ENCODE results near the gene WDR26.

WDR26 gene

GRCh38 chr1:224339442-224340033 is 95.1 kb downstream of the WDR26 start:
- H3K4me1 Mint-ChIP-seq (ENCODE audit: low read depth), result peaks cover 6% of the 10 kb centered on the region
- no peak overlapping the region for H3K27ac Mint-ChIP-seq
- no peak overlapping the region for H3K4me3 Mint-ChIP-seq
- H3K9me3 Mint-ChIP-seq, result peaks cover 26% of the 10 kb centered on the region
- H3K27me3 Mint-ChIP-seq, result peaks cover 12% of the 10 kb centered on the region
- intact Hi-C loops (cut with micrococcal nuclease), result loop anchor here (10.0 kb wide), 1 partner anchor 525 kb away; no protein-coding TSS in a partner anchor
- H3K36me3 Mint-ChIP-seq (ENCODE audit: low read depth), result peaks cover 6% of the 10 kb centered on the region

GRCh38 chr1:224338150-224338838 is 96.3 kb downstream of the WDR26 start:
- Mint-ChIP-seq H3K27ac (no peak overlapping the region), H3K9me3 (peaks cover 14% of the 10 kb centered on the region), H3K27me3 (peaks cover 12% of the 10 kb centered on the region), H3K36me3 (ENCODE audit: low read depth) (peaks cover 4% of the 10 kb centered on the region), H3K4me1 (ENCODE audit: low read depth) (peaks cover 15% of the 10 kb centered on the region), H3K4me3 (no peak overlapping the region)
- intact Hi-C loops (cut with micrococcal nuclease), result loop anchor here (10.0 kb wide), 1 partner anchor 523 kb away; no protein-coding TSS in a partner anchor

All from dendritic cell treated with granulocyte-macrophage colony-stimulating factor and Interleukin-4, amounts not matched to agents 40 ng/mL and 50 ng/mL, for 4 days (primary cell).